PC-9 (cell line): Measurements from ENCODE around the gene MAPK8IP3. TPM values are rescaled to one million over a fixed set of nuclear protein-coding genes. Genes with fewer than 3 reads are reported as not detected.

Experiments used
- BruUV-seq: library from RNA; stranded (reverse); fragments of 400-500 nt; replicated peaks from 2 replicates; lab custom pipeline; 2021; lab: Mats Ljungman, UMichigan
- CTCF ChIA-PET: fragments of 300-600 bp; sonication (Branson Sonifier 250); formaldehyde crosslinking; loops from one replicate; lab custom pipeline; 2022; ENCODE audit warnings: antibody characterized with exemption; lab: Charles Lee
- POLR2A ChIA-PET: fragments of 300-600 bp; sonication (Branson Sonifier 250); formaldehyde crosslinking; loops from one replicate; lab custom pipeline; 2022; ENCODE audit warnings: antibody characterized with exemption; ENCODE audit not compliant: unreplicated experiment; lab: Charles Lee
- DNase-seq, 2 experiments: peaks; one replicate each; pipeline versions ENCODE4 v3.0.0 to v3.0.0-alpha.2; 2015 to 2022; ENCODE audit warnings: mixed read lengths in 1 of 2
- H2AFZ ChIP-seq: fragments of 200-600 bp; sonication (generic); 2 replicates; pipeline ENCODE4 v1.8.1; 2017; ENCODE audit warnings: antibody characterized with exemption
- H3F3A ChIP-seq: fragments of 200-600 bp; sonication (generic); 2 replicates; pipeline ENCODE4 v1.8.1; 2017; ENCODE audit warnings: antibody characterized with exemption, mild to moderate bottlenecking, low read depth; ENCODE audit not compliant: insufficient read depth
- H3K27ac ChIP-seq: fragments of 200-600 bp; sonication (generic); 2 replicates; pipeline ENCODE4 v1.6.1; 2016; ENCODE audit warnings: mixed run types
- H3K27me3 ChIP-seq: fragments of 200-600 bp; sonication (generic); 2 replicates; pipeline ENCODE4 v1.6.1; 2016; ENCODE audit warnings: low read depth, mixed run types; ENCODE audit not compliant: insufficient read depth
- H3K36me3 ChIP-seq: fragments of 200-600 bp; sonication (generic); 2 replicates; pipeline ENCODE4 v1.6.1; 2016; ENCODE audit warnings: low read depth, mixed run types
- H3K4me1 ChIP-seq: fragments of 200-600 bp; sonication (generic); replicated peaks from 2 replicates; pipeline ENCODE4 v1.6.1; 2016; ENCODE audit warnings: mixed run types; ENCODE audit not compliant: insufficient read depth
- H3K4me2 ChIP-seq: fragments of 200-600 bp; sonication (generic); 2 replicates; pipeline ENCODE4 v1.6.1; 2017; ENCODE audit warnings: mixed run types
- H3K4me3 ChIP-seq: fragments of 200-600 bp; sonication (generic); 2 replicates; pipeline ENCODE4 v1.6.1; 2016; ENCODE audit warnings: mixed run types
- H3K79me2 ChIP-seq: fragments of 200-600 bp; sonication (generic); 2 replicates; pipeline ENCODE4 v1.6.1; 2017; ENCODE audit warnings: low read depth, mixed run types
- H3K9me2 ChIP-seq: fragments of 200-600 bp; sonication (generic); 2 replicates; pipeline ENCODE4 v1.8.1; 2017; ENCODE audit warnings: mild to moderate bottlenecking; ENCODE audit not compliant: insufficient read depth
- H3K9me3 ChIP-seq: fragments of 200-600 bp; sonication (generic); 2 replicates; pipeline ENCODE4 v1.8.1; 2016; ENCODE audit warnings: low read depth; ENCODE audit not compliant: insufficient read depth
- H4K20me1 ChIP-seq: fragments of 200-600 bp; sonication (generic); 2 replicates; pipeline ENCODE4 v1.8.1; 2017; ENCODE audit not compliant: insufficient read depth
- EZH2 ChIP-seq: fragments of 200-600 bp; sonication (generic); IDR thresholded peaks from 2 replicates; pipeline ENCODE4 v1.8.0; 2017; ENCODE audit warnings: antibody characterized with exemption, low read depth
- intact Hi-C: fragments of 100-400 bp; cut with micrococcal nuclease; formaldehyde crosslinking; loops from one replicate; pipeline ENCODE4 v1.10.0; 2022; ENCODE audit not compliant: unreplicated experiment
- total RNA-seq: library from RNA; stranded (reverse); gene quantifications from 2 replicates; pipeline ENCODE4 v1.2.3, GENCODE V29; 2021
- TF ChIP-seq, protein P1 (sequence below): fragments of 200-600 bp; sonication (generic); conservative IDR thresholded peaks from 2 replicates; pipeline ENCODE4 v1.6.1; 2017; ENCODE audit warnings: mixed run types, antibody characterized with exemption, mild to moderate bottlenecking, moderate library complexity

MAPK8IP3 gene
- total RNA-seq, 1 experiment from 2014 or later, result 125 TPM

DNA sequence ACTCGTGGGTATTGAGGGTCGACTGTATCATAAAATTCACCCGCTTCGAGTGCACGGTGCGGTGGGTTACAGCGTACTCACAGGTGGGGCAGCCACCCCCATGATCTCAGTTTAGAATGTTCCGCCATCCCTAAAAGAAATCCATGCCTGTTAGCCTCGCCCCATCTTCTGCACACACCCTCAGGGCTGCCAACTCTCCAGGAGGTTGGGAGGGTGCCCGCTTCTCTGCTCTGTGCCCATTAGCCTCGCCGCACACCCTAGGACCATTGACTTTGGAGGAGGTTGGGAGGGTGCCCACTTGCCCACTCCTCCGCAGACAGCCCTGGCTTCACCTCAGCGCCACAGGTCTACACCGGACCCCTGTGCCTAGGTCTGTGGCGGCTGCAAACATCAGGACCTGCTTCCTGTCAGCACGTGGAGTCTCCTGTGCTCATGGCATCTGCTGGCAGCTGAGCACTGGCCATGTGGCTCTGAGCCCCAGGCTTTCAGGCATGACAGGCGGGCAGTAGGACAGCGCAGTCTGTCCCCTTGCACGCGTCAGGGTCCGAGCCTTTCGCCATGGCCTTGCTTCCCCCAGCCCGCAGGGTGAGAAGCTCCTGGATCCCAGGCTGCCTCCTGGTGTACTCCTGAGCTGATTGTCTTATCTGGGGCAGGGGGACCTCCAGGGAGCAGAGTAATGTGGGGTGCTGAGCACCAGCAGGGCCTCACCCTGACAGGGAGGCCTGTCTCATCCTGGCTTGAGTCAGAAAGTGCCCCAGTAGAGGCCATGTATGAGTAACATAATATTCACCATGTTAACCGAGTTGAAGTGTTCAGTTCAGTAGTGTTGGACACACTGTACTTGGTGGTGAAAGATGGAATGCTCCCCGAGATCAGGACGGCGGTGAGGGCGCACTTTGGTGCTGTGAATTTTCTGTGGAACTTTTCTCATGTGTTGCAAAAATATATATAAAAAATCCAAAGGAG, 43.4 kb downstream of the MAPK8IP3 start:
- Histone ChIP-seq H2AFZ (no peak overlapping the region), H3K36me3 (no peaks in the 10 kb centered on the region; the same call in 1 of the 2 replicates), H4K20me1 (no peaks in the 10 kb centered on the region), H3K9me2 (no peaks in the 10 kb centered on the region), H3F3A (peaks cover 27% of the 10 kb centered on the region), H3K4me3 (no peak overlapping the region), H3K4me1 (peaks cover 35% of the 10 kb centered on the region), H3K79me2 (0 out of 2 replicates have a peak, but pooled peaks cover 3% of the 10 kb centered on the region), H3K27ac (no peak overlapping the region), H3K9me3 (no peaks in the 10 kb centered on the region), H3K27me3 (no peaks in the 10 kb centered on the region), H3K4me2 (no peak overlapping the region)
- BruUV-seq, result no TSS peak
- intact Hi-C loops, result no loop called here
- CTCF ChIA-PET, result interaction anchor here (0.7 kb wide), 1 partner anchor 92 kb away, joined by 5 read pairs; no protein-coding TSS in a partner anchor
- POLR2A ChIA-PET, result no interaction called here
- DNase-seq, result no peak
- no peak for TF ChIP-seq EZH2
- TF ChIP-seq, protein P1, sequence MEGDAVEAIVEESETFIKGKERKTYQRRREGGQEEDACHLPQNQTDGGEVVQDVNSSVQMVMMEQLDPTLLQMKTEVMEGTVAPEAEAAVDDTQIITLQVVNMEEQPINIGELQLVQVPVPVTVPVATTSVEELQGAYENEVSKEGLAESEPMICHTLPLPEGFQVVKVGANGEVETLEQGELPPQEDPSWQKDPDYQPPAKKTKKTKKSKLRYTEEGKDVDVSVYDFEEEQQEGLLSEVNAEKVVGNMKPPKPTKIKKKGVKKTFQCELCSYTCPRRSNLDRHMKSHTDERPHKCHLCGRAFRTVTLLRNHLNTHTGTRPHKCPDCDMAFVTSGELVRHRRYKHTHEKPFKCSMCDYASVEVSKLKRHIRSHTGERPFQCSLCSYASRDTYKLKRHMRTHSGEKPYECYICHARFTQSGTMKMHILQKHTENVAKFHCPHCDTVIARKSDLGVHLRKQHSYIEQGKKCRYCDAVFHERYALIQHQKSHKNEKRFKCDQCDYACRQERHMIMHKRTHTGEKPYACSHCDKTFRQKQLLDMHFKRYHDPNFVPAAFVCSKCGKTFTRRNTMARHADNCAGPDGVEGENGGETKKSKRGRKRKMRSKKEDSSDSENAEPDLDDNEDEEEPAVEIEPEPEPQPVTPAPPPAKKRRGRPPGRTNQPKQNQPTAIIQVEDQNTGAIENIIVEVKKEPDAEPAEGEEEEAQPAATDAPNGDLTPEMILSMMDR, result no peak

DNA sequence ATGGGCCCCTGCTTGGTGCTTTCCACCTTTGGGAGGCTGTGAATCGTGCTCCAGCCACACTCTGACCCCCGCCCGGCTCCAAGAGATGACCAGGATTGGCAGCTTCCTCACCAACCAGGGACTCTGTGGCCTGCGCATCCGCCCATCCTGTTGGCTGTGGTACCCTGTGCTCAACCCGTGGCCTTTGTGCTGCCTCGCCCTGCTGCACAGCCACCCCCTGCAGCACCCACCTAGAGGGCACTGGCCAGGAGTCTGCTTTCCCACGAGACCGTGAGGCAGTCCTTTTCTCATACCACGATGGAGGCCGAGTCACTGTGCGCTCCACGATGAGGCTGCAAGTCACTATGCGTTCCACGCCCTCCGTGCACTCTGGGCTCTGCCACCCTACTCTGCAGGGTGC, 46.0 kb downstream of the MAPK8IP3 start:
- Histone ChIP-seq H4K20me1 (no peaks in the 10 kb centered on the region; the same call in 1 of the 2 replicates), H3K4me2 (no peak overlapping the region), H3K27ac (no peak overlapping the region), H3K79me2 (0 out of 2 replicates have a peak, but pooled peaks cover 3% of the 10 kb centered on the region), H3K4me3 (no peak overlapping the region), H3K9me3 (no peaks in the 10 kb centered on the region), H3K27me3 (no peaks in the 10 kb centered on the region), H2AFZ (no peak overlapping the region), H3F3A (peaks cover 4% of the 10 kb centered on the region; the same call in 1 of the 2 replicates), H3K36me3 (no peaks in the 10 kb centered on the region; the same call in none of the 2 replicates), H3K4me1 (peaks cover 12% of the 10 kb centered on the region), H3K9me2 (no peaks in the 10 kb centered on the region)
- ChIA-PET CTCF (no interaction called here), POLR2A (no interaction called here)
- TF ChIP-seq, protein P1, result no peak
- TF ChIP-seq EZH2, result no peak
- intact Hi-C loops, result no loop called here
- BruUV-seq, result no TSS peak
- DNase-seq, result no peak

DNA sequence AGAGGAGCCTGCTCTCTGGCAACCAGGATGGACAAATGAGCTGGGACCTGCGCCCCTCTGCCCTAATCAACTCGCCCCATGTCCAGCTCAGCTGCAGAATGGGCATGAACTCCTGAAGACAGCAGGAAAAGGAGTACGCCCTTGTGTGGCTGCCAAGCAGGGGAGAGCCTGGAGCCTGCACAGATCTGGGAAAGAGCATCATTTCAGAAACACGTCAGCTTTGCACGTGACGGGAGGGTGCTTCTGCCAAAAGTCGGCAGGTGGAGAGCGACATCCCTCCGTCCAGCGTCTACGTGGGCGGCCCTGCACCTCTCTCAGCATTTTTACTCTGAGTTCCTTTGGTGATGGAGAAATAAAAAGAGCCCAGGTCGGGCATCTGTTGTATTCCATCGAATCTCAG, 46.9 kb downstream of the MAPK8IP3 start:
- H3K4me1 ChIP-seq, result peaks cover 3% of the 10 kb centered on the region; the same call in 1 of the 2 replicates
- no peaks in the 10 kb centered on the region for H3K9me2 ChIP-seq
- H3K27me3 ChIP-seq, result no peaks in the 10 kb centered on the region
- POLR2A ChIA-PET, result no interaction called here
- 0 out of 2 replicates have a peak, but pooled peaks cover 3% of the 10 kb centered on the region for H3K79me2 ChIP-seq
- H2AFZ ChIP-seq, result no peak overlapping the region
- H3F3A ChIP-seq, result no peaks in the 10 kb centered on the region; the same call in 1 of the 2 replicates
- no peaks in the 10 kb centered on the region; the same call in 1 of the 2 replicates for H4K20me1 ChIP-seq
- no peak for DNase-seq
- H3K9me3 ChIP-seq, result no peaks in the 10 kb centered on the region
- no TSS peak for BruUV-seq
- H3K27ac ChIP-seq, result no peak overlapping the region
- intact Hi-C loops, result no loop called here
- no peak for TF ChIP-seq EZH2
- TF ChIP-seq, protein P1, result no peak
- no peaks in the 10 kb centered on the region; the same call in none of the 2 replicates for H3K36me3 ChIP-seq
- H3K4me3 ChIP-seq, result no peak overlapping the region
- CTCF ChIA-PET, result no interaction called here
- H3K4me2 ChIP-seq, result no peak overlapping the region
